ENCODE results near the gene SCD.

DNA sequence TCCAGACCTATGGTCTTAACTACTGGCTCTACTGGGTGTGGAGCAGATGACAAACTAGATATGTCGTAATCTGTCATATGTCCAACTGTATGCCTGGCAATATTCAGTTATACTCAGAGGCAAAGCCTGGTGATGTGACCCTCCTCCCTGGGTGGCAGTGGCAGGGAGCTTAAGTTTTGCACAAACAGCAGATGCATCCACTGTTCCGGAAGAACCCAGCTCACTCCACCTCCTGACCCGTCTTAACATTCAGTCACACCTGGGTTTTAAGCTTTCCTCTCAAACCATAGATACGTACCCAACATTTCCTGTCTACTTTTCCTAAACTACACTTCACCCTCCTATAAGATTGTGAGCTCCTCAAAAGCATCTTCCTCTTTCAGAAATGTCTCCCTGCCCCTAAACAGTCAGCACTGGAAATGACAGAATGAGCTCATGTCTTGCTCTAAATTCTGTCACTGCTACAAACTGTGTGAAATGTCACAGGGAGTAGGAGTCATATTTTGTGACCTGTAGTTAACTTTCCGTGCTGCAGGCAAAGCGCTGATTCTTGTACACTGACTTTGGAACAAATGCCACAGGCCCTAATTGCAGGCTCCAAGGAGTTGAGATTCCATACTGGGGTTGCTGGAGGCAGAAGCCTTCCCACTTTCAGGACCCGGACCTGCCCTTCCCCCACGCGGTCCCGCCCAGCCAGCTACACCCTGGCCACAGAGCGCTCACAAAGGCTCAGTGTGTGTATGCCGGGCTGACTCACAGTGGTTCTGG, 23.9 kb downstream of the SCD start:
- peak in 1 of 2 donors; percentile 47 for TF ChIP-seq POLR2A (IDR thresholded peaks at IDR 0.05)
- TF ChIP-seq, protein P1, sequence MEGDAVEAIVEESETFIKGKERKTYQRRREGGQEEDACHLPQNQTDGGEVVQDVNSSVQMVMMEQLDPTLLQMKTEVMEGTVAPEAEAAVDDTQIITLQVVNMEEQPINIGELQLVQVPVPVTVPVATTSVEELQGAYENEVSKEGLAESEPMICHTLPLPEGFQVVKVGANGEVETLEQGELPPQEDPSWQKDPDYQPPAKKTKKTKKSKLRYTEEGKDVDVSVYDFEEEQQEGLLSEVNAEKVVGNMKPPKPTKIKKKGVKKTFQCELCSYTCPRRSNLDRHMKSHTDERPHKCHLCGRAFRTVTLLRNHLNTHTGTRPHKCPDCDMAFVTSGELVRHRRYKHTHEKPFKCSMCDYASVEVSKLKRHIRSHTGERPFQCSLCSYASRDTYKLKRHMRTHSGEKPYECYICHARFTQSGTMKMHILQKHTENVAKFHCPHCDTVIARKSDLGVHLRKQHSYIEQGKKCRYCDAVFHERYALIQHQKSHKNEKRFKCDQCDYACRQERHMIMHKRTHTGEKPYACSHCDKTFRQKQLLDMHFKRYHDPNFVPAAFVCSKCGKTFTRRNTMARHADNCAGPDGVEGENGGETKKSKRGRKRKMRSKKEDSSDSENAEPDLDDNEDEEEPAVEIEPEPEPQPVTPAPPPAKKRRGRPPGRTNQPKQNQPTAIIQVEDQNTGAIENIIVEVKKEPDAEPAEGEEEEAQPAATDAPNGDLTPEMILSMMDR (IDR thresholded peaks at IDR 0.05), result no peak

Data from sigmoid colon (tissue), 3 donors.